ENCODE results near the gene EXOC3L2. TPM values are rescaled to one million over a fixed set of nuclear protein-coding genes. Genes with fewer than 3 reads are reported as not detected.

EXOC3L2 gene
- total and polyA plus RNA-seq, 10 of the 15 experiments (the other 5 are each of a cell fraction or from before 2014, with no cell fraction given): not detected

GRCh38 chr19:45202637-45203036, 42.6 kb downstream of the EXOC3L2 start (continued):
- TF ChIP-seq ZNF274 (IDR thresholded peaks at IDR 0.05; ENCODE audit: insufficient read depth, insufficient read length) (no peak), RFX5 (IDR thresholded peaks at IDR 0.05; ENCODE audit: low read depth, low read length) (no peak), HDAC2 (IDR thresholded peaks at IDR 0.05) (no peak), NFXL1 (IDR thresholded peaks at IDR 0.05; ENCODE audit: borderline replicate concordance) (no peak), ZNF384 (IDR thresholded peaks at IDR 0.05; ENCODE audit: borderline replicate concordance, low read depth, low read length) (no peak), POLR2AphosphoS2 (IDR thresholded peaks at IDR 0.05; ENCODE audit: low read depth, low read length) (no peak), CREB1 (IDR thresholded peaks at IDR 0.05; ENCODE audit: low read depth) (no peak), ZNF207 (IDR thresholded peaks at IDR 0.05; ENCODE audit: borderline replicate concordance) (no peak), PBX3 (IDR thresholded peaks at IDR 0.05; ENCODE audit: insufficient replicate concordance, low read depth, low read length) (no peak), MEF2B (IDR thresholded peaks at IDR 0.05; ENCODE audit: partially characterized antibody, poor library complexity, severe bottlenecking) (no peak), NR2C2 (IDR thresholded peaks at IDR 0.05; ENCODE audit: borderline replicate concordance, control insufficient read depth, insufficient read length, low read depth) (no peak), E4F1 (IDR thresholded peaks at IDR 0.05; ENCODE audit: borderline replicate concordance, partially characterized antibody) (no peak)

Measured in GM12878 (cell line).